Measurements from ENCODE around the gene FGR. TPM values are rescaled to one million over a fixed set of nuclear protein-coding genes. Genes with fewer than 3 reads are reported as not detected.

Gene FGR
- total RNA-seq, 1 donor from 2014 or later: 3.5 TPM

- intact Hi-C loops (cut with micrococcal nuclease): loop anchor here (5.0 kb wide), 1 partner anchor 303 kb away; no protein-coding TSS in a partner anchor
- peak overlapping the region; percentile 98 for H3K27ac ChIP-seq (replicated peaks)
- no peaks in the 10 kb centered on the region for H3K27me3 ChIP-seq (ENCODE audit: low read depth)
- peaks cover 66% of the 10 kb centered on the region for H3K4me1 ChIP-seq
- DNase-seq: no peak
- H3K9me3 ChIP-seq (replicated peaks): no peaks in the 10 kb centered on the region
- no peak for TF ChIP-seq CTCF (IDR thresholded peaks at IDR 0.05; ENCODE audit: borderline replicate concordance)
- no peak overlapping the region for H3K4me3 ChIP-seq
- no peaks in the 10 kb centered on the region for H3K36me3 ChIP-seq
Observed at GRCh38 chr1:27605300-27605766, 29.7 kb downstream of the FGR start.

GRCh38 chr1:27604579-27605299, 30.2 kb downstream of the FGR start:
- Histone ChIP-seq H3K4me3 (peak overlapping the region; percentile 99), H3K27me3 (ENCODE audit: low read depth) (no peaks in the 10 kb centered on the region), H3K27ac (replicated peaks) (peak overlapping the region; percentile 98), H3K36me3 (no peaks in the 10 kb centered on the region), H3K4me1 (peaks cover 72% of the 10 kb centered on the region), H3K9me3 (replicated peaks) (no peaks in the 10 kb centered on the region)
- DNase-seq: no peak
- intact Hi-C loops (cut with micrococcal nuclease): loop anchor here (5.0 kb wide), 1 partner anchor 302 kb away; no protein-coding TSS in a partner anchor
- TF ChIP-seq CTCF (IDR thresholded peaks at IDR 0.05; ENCODE audit: borderline replicate concordance): no peak

GRCh38 chr1:27603681-27604578, 31.1 kb downstream of the FGR start, which contains the start of gene AHDC1:
Gene AHDC1, minus strand, starts transcription at chr1:27604144. Its CDS starts 52,029 bp downstream, at chr1:27552115.
- Histone ChIP-seq H3K9me3 (replicated peaks) (no peaks in the 10 kb centered on the region), H3K4me1 (peaks cover 75% of the 10 kb centered on the region), H3K4me3 (peak within 1 kb of the TSS; percentile 99), H3K27ac (replicated peaks) (peak within 1 kb of the TSS; percentile 98), H3K36me3 (no peaks in the 10 kb centered on the region), H3K27me3 (ENCODE audit: low read depth) (no peaks in the 10 kb centered on the region)
- TF ChIP-seq CTCF (IDR thresholded peaks at IDR 0.05; ENCODE audit: borderline replicate concordance): peak; percentile 18
- peak; percentile 93 for DNase-seq
- intact Hi-C loops (cut with micrococcal nuclease): no loop called here

- peak overlapping the region; percentile 98 for H3K27ac ChIP-seq (replicated peaks)
- no peak for TF ChIP-seq CTCF (IDR thresholded peaks at IDR 0.05; ENCODE audit: borderline replicate concordance)
- no peaks in the 10 kb centered on the region for H3K27me3 ChIP-seq (ENCODE audit: low read depth)
- H3K36me3 ChIP-seq: no peaks in the 10 kb centered on the region
- intact Hi-C loops (cut with micrococcal nuclease): no loop called here
- peak overlapping the region; percentile 99 for H3K4me3 ChIP-seq
- H3K4me1 ChIP-seq: peaks cover 78% of the 10 kb centered on the region
- peak; percentile 49 for DNase-seq
- H3K9me3 ChIP-seq (replicated peaks): no peaks in the 10 kb centered on the region
Observed at GRCh38 chr1:27603309-27603680, 31.7 kb downstream of the FGR start.

GRCh38 chr1:27602462-27603308, 32.3 kb downstream of the FGR start:
- H3K36me3 ChIP-seq: no peaks in the 10 kb centered on the region
- peak overlapping the region; percentile 99 for H3K4me3 ChIP-seq
- peaks cover 83% of the 10 kb centered on the region for H3K4me1 ChIP-seq
- H3K27me3 ChIP-seq (ENCODE audit: low read depth): no peaks in the 10 kb centered on the region
- peak overlapping the region; percentile 98 for H3K27ac ChIP-seq (replicated peaks)
- intact Hi-C loops (cut with micrococcal nuclease): no loop called here
- H3K9me3 ChIP-seq (replicated peaks): no peaks in the 10 kb centered on the region
- peak; percentile 61 for DNase-seq
- no peak for TF ChIP-seq CTCF (IDR thresholded peaks at IDR 0.05; ENCODE audit: borderline replicate concordance)
